IPS-15b (cell line): ENCODE data around the gene KIF26B.

Experiments
- H3K27me3 ChIP-seq: one replicate; pipeline ENCODE4 v1.6.1; 2013; ENCODE audit warnings: low read length; ENCODE audit not compliant: control insufficient read depth, insufficient read depth
- H3K36me3 ChIP-seq: one replicate; pipeline ENCODE4 v1.6.1; 2013; ENCODE audit warnings: low read length; ENCODE audit not compliant: control insufficient read depth, insufficient read depth
- H3K4me1 ChIP-seq: one replicate; pipeline ENCODE4 v1.6.1; 2013; ENCODE audit warnings: mild to moderate bottlenecking, low read length; ENCODE audit not compliant: control insufficient read depth, insufficient read depth
- H3K4me3 ChIP-seq: one replicate; pipeline ENCODE4 v1.5.1; 2013; ENCODE audit warnings: low read depth, low read length
- H3K9ac ChIP-seq: one replicate; pipeline ENCODE4 v1.6.1; 2013; ENCODE audit warnings: low read depth, mild to moderate bottlenecking, low read length
- H3K9me3 ChIP-seq: one replicate; pipeline ENCODE4 v1.6.1; 2013; ENCODE audit warnings: mild to moderate bottlenecking, low read length; ENCODE audit not compliant: control insufficient read depth, insufficient read depth

KIF26B gene

GRCh38 chr1:245750261-245750660 is 595.5 kb downstream of the KIF26B start:
- Histone ChIP-seq H3K27me3 (no peaks in the 10 kb centered on the region), H3K36me3 (no peaks in the 10 kb centered on the region), H3K9me3 (no peaks in the 10 kb centered on the region), H3K4me1 (peaks cover 3% of the 10 kb centered on the region), H3K4me3 (no peak overlapping the region), H3K9ac (no peak overlapping the region)

GRCh38 chr1:245751116-245751515 is 596.3 kb downstream of the KIF26B start:
- Histone ChIP-seq H3K4me3 (no peak overlapping the region), H3K27me3 (no peaks in the 10 kb centered on the region), H3K4me1 (peaks cover 3% of the 10 kb centered on the region), H3K36me3 (no peaks in the 10 kb centered on the region), H3K9me3 (no peaks in the 10 kb centered on the region), H3K9ac (no peak overlapping the region)

DNA sequence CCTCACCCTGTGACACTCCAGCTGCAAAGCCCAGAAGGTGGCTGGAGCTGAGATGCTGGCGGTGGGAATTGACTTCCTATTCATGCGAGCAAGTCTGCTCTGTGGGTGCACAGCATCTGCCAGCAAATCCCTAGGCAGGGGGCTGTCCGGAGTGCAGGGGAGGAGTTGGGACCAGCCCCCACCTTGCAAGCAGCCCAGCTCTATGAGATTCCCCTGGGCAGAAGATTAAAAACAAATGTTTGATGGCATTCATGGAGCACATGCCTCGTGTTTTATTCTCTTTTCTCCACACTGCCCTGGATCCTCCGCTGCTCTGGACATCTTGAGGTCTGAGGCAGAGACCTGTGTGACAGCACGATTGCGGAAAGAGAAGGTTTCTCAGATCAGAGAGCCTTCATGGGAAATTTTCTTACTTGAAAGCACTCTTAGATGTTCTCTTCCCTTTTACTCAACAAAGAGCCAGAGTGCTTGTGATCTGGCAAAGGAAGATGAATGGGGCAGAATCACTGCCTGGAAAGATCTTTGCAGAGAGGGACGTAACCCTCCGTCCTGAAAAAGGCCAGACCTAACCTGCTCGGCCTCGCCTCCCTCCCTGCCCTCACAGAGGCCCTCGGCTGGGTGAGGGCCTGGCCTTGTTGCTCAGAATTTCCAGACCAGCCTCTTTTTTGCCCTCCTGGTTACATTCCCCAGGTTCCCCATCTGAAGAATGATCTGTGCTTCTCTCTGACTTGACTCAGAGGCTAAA is 597.1 kb downstream of the KIF26B start:
- Histone ChIP-seq H3K9ac (no peak overlapping the region), H3K36me3 (no peaks in the 10 kb centered on the region), H3K27me3 (no peaks in the 10 kb centered on the region), H3K9me3 (no peaks in the 10 kb centered on the region), H3K4me3 (no peak overlapping the region), H3K4me1 (peaks cover 3% of the 10 kb centered on the region)

DNA sequence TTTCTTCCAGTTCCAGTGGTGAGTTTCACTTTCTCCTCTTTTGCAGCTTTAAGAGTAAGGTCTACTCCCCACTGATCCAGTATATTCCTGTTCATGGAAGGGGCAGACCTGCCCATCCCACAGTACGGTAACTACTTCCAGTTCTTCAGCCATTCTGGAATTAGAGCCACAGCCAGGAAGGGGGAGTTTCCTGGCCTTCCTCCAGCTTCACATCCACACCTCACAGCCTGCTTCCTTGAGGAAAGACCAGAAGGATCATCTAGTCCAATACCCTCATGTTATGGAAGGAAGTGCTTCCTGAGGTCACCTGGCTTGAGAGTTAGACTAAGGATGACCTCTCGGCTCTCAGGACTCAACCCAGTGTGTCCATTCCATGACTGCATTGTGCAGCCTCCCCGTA is 597.8 kb downstream of the KIF26B start:
- no peaks in the 10 kb centered on the region for H3K9me3 ChIP-seq

DNA sequence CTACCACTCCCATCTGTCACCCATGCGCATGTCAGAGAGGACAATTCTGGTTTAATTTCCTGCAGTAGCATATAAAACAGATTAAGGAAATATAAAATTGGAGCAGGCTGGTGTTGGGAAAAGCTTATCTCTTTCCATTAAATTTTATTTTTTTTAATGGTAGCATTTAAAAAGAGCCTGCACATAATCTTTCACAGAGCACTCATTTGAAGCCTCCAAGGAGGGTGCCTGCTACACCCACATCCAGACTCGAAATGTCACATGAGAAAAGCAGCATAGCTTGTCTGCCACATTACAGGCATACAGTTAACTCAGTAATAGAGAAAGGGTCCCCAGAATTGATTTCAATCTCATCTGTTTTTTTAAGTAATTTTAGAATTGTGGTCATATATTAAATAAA is 599.0 kb downstream of the KIF26B start:
- Histone ChIP-seq H3K4me3 (no peak overlapping the region), H3K36me3 (no peaks in the 10 kb centered on the region), H3K27me3 (no peaks in the 10 kb centered on the region), H3K9me3 (no peaks in the 10 kb centered on the region), H3K9ac (no peak overlapping the region), H3K4me1 (peaks cover 3% of the 10 kb centered on the region)

More for the DNA sequence above, 597.8 kb downstream of the KIF26B start:
- Histone ChIP-seq H3K36me3 (no peaks in the 10 kb centered on the region), H3K4me1 (peaks cover 3% of the 10 kb centered on the region), H3K27me3 (no peaks in the 10 kb centered on the region), H3K4me3 (no peak overlapping the region), H3K9ac (no peak overlapping the region)

DNA sequence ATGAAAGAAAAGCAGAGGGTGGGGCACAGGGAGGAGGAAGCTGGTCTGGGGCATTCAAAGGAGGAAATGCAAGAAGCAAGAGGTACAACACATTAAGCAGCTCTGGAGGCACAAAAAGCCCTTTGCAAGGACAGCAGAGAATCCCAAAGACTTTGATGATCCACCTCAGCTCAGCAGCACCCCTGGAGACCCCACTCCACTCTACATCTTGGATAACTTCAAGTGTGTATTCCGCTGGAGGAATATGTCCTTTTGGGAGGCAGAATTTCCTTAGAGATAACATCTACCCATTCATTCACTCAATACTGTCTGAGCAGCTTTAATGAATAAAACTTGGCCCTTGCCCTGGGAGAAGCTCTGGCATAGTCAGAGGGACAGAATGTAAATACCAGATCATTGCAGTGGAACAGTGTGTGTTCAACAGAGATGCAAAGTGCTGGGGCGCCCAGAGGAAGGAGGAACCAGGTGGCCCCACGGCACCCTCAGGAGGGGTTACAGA is 599.7 kb downstream of the KIF26B start:
- Histone ChIP-seq H3K9me3 (no peaks in the 10 kb centered on the region), H3K9ac (no peak overlapping the region), H3K27me3 (no peaks in the 10 kb centered on the region), H3K36me3 (no peaks in the 10 kb centered on the region), H3K4me1 (peaks cover 3% of the 10 kb centered on the region), H3K4me3 (no peak overlapping the region)
